GM08714 (cell line): ENCODE measurements around the gene PRICKLE1.

Experiments
- H3K4me3 ChIP-seq: fragments of 200-500 bp; sonication (Bioruptor generic); 2 replicates; pipeline ENCODE4 v1.5.1; 2014; ENCODE audit warnings: mild to moderate bottlenecking, low read length, inconsistent platforms
- ZNF274 ChIP-seq: IDR thresholded peaks from 2 replicates; pipeline ENCODE4 v1.6.1; 2012; ENCODE audit warnings: mild to moderate bottlenecking, low read depth, low read length

PRICKLE1 gene

DNA sequence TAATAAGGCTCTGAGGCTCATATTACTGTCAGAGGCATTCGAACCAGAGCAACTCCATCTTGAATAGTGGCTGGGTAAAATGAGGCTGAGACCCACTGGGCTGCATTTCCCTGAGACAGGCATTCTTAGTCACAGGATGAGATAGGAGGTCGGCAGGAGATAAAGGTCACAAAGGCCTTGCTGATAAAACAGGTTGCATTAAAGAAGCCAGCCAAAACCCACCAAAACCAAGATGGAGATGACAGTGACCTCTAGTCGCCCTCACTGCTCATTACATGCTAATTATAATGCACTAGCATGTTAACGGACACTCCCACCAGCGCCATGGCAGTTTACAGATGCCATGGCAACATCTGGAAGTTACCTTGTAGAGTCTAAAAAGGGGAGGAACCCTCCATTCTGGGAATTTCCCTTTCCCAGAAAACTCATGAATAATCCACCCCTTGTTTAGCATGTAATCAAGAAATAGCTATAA lies 18.1 kb upstream of the PRICKLE1 start:
- H3K4me3 ChIP-seq = no peak overlapping the region
- TF ChIP-seq ZNF274 = no peak

DNA sequence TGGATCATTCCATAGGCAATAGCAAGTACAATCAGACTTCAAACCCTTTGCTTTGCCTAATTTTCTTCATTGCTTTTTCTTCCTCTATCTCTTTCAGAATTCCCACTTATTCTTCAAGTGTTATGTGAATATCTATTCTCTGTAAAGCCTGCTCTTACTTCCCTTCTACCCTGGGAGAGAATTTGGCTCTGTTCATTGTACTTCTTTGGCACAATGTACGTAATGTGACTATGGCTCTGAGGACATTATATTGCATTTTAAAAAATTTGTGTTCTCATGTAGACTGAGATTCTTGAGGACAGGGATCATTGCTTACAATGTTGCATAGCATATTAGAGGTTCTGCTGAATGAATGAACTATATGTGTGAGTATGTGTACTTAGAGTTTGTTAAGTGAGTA lies 16.9 kb upstream of the PRICKLE1 start:
- no peak overlapping the region for H3K4me3 ChIP-seq
- no peak for TF ChIP-seq ZNF274

DNA sequence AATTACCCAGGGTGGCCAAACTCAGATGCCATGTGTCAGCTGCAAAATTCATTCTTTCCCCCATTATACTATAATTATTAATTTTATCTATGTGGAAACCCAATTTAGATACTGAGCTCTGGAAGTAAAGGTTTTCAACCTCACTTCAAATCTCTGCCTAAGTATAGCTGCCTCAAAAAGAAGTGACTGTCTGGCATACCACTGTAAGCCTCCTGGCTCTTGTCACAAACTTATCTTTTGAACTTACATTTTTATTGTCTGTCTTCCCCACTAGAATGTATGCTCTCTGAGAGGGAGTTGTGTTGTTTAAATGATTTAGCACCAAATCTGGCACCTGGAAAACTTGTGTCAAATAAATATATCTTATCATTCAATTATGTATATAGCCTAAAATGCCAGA lies 16.1 kb upstream of the PRICKLE1 start:
- H3K4me3 ChIP-seq = no peak overlapping the region
- no peak for TF ChIP-seq ZNF274

DNA sequence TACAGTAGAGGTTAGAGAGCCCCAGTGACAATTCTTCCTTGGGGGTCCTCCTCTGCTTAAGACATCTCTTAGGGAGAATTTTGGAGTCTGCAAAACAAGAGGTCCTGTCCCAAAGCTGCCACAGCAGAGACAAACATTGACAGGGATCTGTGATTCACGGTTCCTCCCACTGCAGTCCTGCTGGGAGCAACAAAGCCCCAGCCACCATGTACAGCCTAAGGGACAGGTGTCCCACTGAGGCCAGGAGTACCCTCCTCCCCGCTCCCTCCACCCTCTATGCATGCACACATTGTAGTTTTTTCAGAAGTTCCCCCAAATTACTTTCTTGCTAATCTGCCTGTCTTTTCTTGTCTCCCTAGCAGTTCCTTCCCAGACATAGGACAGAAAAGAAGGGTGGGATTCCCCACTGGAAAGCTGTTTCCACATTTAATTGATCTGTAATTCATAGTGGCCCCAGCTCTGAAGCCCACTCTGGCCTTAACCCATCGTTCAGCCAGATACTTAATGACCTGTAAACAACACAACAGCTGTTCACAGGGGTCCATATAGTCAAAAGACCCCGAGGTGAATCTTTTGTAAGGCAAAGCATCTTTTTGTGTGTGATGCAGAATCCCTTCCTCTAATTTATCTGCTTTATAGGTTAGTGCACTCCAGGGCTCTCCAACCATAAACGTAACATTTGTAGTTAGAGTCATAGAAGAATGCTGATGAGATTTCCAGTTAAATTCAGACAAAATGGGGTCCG lies 13.9 kb upstream of the PRICKLE1 start:
- no peak overlapping the region for H3K4me3 ChIP-seq
- TF ChIP-seq ZNF274 = no peak

DNA sequence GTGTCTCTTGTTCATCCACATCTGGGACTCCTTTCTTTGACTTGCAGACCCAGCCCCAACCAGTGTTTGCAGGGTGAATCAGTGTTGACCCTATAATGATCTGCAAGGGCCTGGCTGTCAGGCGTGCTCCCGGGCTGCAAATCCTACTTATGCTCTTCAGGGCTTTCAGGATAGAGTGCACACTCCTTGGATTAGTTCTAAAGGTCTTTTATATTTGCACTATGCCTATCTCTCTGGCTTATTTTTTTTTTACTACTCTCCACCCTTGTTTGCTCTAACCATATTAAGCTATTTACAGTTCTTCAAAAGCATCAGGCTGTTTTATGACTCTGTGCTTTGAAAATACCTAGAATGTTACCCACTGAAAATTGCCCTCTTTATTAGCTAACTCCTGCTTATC lies 4.3 kb upstream of the PRICKLE1 start:
- TF ChIP-seq ZNF274 = no peak

DNA sequence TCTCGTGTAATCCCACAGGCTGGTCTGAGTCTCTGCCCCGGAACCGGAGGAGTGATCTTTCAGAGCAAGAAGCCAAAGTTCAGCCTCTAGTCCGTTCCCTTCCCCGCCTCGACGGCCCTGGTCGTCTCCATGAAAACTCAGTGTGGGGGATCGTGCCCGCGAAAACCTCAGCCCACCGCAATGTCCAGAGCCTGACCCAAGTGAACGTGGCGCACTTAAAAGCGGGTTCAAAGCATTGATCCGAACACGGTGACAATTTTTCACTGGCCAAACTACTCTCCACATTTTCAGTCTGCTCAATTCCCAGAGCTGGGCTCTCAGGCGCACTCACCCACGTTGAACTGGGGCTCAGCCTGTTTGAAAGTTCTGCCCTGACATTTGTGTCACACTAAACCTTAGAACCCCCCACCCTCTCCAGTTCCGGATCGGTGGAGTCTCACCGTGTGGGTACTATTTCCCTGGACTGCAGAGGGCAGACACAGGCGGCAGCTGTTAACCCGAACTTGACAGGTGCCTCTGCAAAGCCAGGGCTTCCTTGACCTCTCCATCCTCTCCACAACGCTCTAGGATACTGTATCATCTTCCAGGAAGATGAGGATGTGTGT lies 886 bp upstream of the PRICKLE1 start:
- peak overlapping the region; percentile 57; the same call in 1 of the 2 replicates for H3K4me3 ChIP-seq
- TF ChIP-seq ZNF274 = no peak

More for the DNA sequence above, 4.3 kb upstream of the PRICKLE1 start:
- no peak overlapping the region for H3K4me3 ChIP-seq

DNA sequence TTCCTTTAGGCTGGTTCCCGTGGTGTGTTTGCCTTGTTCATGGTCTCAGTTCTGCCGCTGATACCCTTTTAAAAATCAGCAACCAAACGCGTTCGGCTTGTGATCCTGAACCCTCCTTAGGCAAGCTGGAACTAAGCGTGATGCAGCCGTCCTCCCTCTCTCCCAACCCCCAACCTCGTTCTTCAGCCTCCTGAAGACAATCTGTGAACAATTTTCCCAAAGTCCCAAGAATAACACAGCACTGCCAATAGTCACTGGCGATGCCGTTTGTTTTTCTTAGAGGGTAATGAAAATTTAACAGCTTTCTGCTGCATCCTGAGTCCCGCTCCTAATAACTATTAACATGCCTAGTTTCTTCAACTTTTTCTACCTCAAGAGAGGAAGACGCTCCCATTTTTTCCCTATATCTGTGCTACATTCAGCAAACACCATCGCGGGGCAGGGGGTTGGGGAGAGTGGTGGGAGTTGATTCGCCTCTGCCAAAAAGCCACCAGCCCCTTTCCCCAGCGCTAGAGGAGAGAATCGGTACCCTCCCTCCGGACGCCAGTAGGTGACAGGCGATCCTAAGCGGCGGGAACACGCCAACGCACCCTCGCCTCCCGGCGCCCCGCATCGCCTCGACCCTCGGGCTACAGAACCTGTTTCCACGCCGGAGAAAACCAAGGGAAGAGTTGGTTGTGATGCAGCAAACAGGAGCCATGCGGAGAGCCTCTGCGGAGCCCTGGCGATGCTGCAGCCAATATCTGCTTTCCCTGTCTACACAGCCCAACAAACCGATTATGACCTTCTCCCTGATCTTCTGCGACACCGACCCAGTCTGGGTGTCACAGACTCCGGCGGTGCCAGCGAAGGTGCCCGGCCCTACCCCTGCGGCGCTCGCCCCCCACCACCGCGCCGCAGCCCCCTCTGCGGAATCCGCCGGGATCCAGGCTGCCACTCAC lies 752 bp downstream of the PRICKLE1 start:
- TF ChIP-seq ZNF274 = no peak
- H3K4me3 ChIP-seq = peak overlapping the region; percentile 54

DNA sequence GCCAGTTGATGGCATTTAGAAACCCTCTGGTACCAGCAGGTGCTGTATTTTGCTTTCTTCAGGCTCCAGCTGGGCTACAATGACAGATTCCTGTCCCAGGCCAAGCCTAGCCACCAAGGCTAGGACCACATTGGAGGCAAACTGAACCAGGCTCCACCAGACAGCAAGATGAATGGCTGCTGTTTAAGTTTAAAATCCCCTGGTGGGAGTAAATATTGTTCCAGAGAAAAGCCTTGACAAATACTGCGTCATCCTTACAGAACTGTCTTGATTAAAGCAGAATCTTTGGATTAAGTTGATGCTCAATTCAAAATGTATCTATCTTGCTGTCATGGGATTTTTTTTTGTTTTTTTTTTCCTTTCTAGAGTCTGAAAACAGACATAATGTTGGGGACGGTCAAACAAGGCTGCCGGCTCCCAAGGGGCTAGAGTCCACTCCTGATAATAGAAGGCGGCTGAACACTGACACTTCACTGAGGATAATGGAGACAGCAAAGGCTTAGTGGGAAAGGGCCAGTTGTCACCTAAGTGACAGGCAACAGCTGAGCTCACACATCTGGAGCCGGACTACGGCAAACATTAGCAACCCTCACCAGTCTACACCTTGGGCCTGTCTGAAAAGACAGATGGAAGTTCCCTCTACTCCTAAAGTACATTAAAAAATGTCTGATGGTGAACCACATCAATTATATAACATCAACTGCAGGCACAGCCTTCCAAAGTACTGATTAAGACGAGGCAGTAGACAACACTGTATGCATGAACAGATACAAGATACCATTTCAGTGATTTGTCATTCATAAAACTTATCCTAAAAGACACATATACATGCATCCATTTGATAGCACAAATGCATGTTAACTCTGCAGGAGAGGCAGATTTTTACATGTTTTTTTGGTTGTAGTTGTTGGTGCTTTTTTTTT lies 1.7 kb downstream of the PRICKLE1 start:
- H3K4me3 ChIP-seq = no peak overlapping the region; the same call in 1 of the 2 replicates
- TF ChIP-seq ZNF274 = no peak

DNA sequence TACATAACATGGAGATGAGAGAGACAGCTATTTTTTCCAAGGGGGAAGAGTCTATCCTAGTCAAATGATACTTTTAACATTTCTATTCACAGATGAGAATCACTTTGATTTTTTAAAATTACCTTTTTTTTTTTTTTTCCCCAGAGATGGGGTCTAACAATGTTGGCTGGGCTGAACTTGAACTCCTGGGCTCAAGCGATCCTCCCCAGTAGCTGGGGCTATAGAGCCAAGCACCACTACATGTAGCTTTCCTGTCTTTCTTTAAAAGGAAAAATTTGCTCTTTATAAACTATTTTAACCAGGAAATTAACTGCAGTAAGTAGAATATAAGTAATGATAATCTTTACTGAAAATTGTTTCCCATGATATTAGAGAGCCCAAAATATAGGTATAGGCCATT lies 3.3 kb downstream of the PRICKLE1 start:
- TF ChIP-seq ZNF274 = no peak
- H3K4me3 ChIP-seq = no peak overlapping the region

DNA sequence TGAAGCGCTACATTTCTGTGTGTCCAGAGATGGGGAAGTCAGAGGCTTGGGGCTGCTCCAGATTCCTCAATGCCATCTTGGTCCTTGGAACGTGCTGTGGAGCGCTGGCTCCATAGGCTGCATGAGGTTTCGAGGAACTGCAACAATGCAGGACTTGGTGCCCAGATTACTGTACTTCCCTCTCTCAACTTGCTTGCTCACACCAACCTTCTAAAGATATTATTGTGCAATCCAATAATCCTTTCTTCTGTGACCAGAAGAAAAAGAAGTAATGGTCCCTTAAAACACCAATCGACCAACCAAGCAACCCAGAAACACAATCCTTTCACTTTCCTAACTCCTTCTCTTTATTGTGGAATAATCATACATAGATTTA lies 3.7 kb downstream of the PRICKLE1 start:
- H3K4me3 ChIP-seq = no peak overlapping the region
- TF ChIP-seq ZNF274 = no peak

DNA sequence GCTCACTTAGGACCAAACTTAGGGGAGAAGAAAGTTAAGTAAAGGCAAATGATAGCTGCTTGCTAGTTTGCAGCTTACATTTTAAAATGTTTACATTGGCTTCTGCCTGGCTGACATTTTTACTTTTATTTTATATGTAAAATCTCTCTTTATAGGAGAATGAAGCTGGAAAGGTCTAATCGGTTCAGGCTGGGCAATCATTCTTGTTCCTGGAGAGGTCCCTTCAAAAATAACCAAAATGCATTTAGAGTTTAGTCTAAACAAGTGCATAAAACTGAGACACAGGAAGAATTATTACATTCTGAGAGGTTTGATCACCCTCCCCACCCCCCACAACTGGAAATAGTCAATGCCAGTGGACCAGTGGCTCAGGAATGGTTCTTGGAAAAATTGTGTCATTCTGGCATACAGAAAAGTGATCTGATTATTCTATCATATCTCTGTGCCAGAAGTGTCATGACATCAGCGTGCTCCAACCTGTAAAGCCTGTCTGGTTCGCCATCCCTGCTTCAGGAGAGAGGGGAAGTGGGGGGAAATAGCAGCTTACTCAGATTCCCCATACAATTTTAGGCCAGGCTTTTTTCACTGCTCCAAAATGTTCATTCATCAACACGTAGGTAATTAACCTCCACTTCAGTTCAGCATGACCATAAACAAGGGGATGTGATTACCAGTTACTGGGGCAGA lies 4.2 kb downstream of the PRICKLE1 start:
- H3K4me3 ChIP-seq = no peak overlapping the region
- no peak for TF ChIP-seq ZNF274

DNA sequence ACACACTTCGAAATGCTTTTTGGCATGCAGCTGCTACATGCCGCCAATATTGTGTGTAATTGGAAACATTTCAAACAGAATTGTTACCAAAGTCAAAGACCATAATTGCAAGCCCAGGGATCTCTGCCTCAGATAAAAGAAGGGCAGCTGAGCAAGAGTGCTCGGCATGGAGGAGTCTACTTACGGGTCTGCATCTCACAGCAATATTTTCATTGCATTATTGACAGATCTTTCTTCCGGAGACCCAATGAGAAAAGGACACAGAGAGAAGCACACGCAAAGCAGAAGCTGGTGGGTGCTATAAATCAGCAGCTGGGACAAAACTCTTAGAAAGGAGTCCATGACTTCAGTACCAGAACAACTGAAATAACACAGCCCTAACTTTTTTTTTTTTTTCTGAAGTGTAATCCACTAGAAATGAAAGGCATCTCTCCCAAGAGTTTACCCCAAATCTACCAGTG lies 4.9 kb downstream of the PRICKLE1 start:
- no peak overlapping the region for H3K4me3 ChIP-seq

DNA sequence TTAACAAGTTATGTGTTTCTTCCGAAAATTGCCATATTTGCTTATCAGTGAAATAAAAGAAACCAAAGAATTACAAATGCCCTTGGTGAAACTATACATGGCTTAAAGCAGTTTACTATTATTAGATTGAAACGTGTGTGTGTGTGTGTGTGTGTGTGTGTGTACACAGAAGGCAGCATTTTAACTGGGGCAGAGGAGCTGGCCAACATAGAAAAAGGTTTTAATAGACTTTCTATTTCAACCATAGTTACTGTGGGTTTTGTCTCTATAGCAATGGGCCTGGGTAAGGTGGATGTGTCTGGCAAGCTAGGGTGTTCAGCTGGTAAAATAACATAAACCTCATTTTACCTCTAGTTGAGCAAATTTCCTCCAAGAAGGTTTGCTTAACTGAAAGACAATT lies 6.5 kb downstream of the PRICKLE1 start:
- TF ChIP-seq ZNF274 = no peak
- H3K4me3 ChIP-seq = no peak overlapping the region

More for the DNA sequence above, 4.9 kb downstream of the PRICKLE1 start:
- no peak for TF ChIP-seq ZNF274
